ENCODE measurements around the gene TIMP3.

TIMP3 gene

GRCh38 chr22:32788904-32789624 lies 12.4 kb upstream of the TIMP3 start:
- TF ChIP-seq, protein P1, sequence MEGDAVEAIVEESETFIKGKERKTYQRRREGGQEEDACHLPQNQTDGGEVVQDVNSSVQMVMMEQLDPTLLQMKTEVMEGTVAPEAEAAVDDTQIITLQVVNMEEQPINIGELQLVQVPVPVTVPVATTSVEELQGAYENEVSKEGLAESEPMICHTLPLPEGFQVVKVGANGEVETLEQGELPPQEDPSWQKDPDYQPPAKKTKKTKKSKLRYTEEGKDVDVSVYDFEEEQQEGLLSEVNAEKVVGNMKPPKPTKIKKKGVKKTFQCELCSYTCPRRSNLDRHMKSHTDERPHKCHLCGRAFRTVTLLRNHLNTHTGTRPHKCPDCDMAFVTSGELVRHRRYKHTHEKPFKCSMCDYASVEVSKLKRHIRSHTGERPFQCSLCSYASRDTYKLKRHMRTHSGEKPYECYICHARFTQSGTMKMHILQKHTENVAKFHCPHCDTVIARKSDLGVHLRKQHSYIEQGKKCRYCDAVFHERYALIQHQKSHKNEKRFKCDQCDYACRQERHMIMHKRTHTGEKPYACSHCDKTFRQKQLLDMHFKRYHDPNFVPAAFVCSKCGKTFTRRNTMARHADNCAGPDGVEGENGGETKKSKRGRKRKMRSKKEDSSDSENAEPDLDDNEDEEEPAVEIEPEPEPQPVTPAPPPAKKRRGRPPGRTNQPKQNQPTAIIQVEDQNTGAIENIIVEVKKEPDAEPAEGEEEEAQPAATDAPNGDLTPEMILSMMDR (IDR thresholded peaks at IDR 0.05; ENCODE audit: low read depth, low read length) = no peak
- peak; percentile 62 for DNase-seq (ENCODE audit: extremely low read depth, low read depth)

DNA sequence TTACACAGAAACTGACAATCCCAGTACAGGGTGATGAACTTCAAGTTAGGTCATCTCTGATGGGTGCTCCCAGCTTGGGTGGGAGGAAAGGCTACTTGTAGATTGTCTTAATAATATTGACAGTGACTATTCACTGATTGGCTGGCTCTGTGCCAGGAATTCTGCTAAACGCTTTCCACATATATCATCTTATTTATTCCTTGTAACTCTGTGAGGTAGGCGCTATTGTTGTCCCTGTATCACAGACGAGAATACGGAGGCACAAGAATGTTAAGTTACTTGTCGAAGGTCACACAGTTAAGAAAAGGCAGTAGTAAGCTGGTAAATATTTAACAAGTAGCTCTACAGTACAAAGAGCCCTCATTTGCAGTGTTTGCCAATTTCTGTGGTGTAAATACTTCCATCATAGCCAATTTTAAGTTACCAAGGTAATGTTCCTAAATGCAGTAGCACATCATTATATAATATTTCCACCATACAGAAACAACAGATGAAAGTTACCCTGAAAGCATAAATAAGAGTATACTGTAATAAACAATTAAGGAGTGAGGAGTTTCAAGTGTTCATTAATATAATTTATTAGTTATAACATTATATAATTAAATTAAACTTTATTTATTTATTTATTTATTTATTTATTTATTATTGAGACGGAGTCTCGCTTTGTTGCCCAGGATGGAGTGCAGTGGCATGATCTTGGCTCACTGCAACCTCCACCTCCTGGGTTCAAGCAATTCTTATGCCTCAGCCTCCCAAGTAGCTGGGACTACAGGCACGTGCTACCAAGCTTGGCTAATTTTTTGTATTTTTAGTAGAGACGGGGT lies 11.5 kb upstream of the TIMP3 start:
- TF ChIP-seq, protein P1 (IDR thresholded peaks at IDR 0.05; ENCODE audit: low read depth, low read length) = no peak

GRCh38 chr22:32791056-32791455 lies 10.4 kb upstream of the TIMP3 start:
- no peak for DNase-seq (ENCODE audit: extremely low read depth, low read depth)
- TF ChIP-seq, protein P1 (IDR thresholded peaks at IDR 0.05; ENCODE audit: low read depth, low read length) = no peak

More for the DNA sequence above, 11.5 kb upstream of the TIMP3 start:
- no peak for DNase-seq (ENCODE audit: extremely low read depth, low read depth)

- TF ChIP-seq, protein P1 (IDR thresholded peaks at IDR 0.05; ENCODE audit: low read depth, low read length) = no peak
Measured at GRCh38 chr22:32791485-32791884, 10.0 kb upstream of the TIMP3 start.

DNA sequence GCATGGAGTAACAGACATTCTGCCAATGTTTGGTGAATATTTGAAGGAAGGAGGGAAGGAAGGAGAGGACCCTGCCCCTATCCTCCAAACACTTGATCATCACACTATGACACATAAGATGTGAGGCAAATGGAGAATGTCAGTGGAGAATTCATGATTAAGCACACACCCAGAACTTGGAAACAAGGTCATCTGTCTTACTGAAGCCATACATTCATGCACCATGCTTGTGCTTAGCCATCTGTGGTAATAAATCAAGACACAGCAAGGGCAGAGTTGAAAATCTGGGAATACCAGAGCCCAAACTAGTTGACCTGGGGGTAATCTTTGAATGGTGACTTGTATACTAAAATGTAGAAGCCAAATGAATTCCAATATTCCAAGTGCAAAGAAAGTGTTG lies 7.9 kb upstream of the TIMP3 start:
- no peak for DNase-seq (ENCODE audit: extremely low read depth, low read depth)
- TF ChIP-seq, protein P1 (IDR thresholded peaks at IDR 0.05; ENCODE audit: low read depth, low read length) = no peak

More at GRCh38 chr22:32791485-32791884, 10.0 kb upstream of the TIMP3 start:
- no peak for DNase-seq (ENCODE audit: extremely low read depth, low read depth)

DNA sequence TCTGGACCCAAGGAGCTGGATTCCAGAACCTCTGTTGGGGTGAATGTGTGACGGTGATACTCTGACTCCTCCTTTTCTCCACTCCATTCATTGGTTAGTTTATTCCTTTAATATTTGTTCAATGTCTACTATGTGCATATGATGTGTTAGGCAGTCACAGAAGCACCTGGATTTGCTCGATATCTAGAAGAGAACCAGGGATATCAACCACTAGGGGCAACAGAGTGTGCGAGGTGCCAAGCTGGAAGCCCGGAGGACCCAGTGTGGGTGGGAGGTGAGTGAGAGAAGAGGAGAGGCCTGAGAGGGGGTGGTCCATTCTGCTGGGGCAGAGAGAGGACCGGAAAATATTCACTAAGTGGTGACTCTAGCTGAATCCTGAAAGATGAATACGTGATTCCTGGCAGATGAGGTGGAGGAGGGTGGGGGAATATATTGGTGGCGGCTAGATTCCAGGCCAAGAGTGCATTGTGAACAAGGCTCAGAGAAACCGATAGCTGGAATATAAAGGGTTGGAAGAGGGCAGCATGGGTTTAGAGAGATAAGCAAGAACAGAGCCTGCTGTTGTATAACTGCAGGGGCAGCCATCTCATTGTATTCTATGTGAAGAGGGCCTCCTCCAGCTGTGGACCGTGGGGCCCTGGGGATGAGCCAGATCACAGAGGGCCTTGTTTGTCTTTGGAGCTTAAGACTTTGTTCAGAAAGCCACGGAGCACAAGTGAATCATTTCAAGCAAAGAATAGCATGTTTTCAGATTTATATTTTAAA lies 6.9 kb upstream of the TIMP3 start:
- TF ChIP-seq, protein P1 (IDR thresholded peaks at IDR 0.05; ENCODE audit: low read depth, low read length) = no peak
- no peak for DNase-seq (ENCODE audit: extremely low read depth, low read depth)
